HG03558 (cell line): ENCODE data around the gene EBI3.
"Not testable (repeated sequence)": the region's sequence is repeated elsewhere in the genome, so short reads cannot be mapped to it uniquely, and the experiment has no call there.

ENCODE experiments used
- ATAC-seq: cut with Tn5 transposase; IDR thresholded peaks from one replicate; pipeline ENCODE4 v1.9.1; 2021; ENCODE audit warnings: moderate number of reproducible peaks; ENCODE audit not compliant: unreplicated experiment; ENCODE audit errors: extremely low read depth

Gene EBI3

GRCh38 chr19:4229179-4229931 is at the start of gene EBI3:
TSS of gene EBI3 (plus strand) at chr19:4229523. CDS start at chr19:4229551, 28 bp downstream.
- ATAC-seq = no peak

DNA sequence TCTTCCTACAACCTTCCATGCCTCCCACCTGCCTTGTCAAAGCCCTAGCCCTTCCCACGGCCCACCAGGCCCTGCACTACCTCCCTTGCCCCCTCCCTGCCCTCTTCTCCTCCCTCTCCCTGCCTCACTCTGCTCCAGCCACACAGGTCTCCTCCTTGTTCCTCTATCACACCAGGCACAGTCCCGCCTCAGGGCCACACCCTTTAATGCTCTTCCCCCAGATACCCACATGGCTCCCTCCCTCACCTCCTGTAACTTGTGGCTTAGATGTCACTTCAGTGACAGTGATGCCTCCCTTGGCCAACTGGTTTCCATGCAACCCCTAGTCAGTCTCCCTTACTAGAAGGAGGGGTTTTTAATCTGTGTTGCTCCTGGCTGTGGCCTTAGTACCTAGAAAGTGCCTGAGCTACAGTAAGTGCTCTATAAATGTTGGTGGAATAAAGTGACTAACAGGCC is 48.2 kb upstream of the EBI3 start:
- no peak for ATAC-seq

DNA sequence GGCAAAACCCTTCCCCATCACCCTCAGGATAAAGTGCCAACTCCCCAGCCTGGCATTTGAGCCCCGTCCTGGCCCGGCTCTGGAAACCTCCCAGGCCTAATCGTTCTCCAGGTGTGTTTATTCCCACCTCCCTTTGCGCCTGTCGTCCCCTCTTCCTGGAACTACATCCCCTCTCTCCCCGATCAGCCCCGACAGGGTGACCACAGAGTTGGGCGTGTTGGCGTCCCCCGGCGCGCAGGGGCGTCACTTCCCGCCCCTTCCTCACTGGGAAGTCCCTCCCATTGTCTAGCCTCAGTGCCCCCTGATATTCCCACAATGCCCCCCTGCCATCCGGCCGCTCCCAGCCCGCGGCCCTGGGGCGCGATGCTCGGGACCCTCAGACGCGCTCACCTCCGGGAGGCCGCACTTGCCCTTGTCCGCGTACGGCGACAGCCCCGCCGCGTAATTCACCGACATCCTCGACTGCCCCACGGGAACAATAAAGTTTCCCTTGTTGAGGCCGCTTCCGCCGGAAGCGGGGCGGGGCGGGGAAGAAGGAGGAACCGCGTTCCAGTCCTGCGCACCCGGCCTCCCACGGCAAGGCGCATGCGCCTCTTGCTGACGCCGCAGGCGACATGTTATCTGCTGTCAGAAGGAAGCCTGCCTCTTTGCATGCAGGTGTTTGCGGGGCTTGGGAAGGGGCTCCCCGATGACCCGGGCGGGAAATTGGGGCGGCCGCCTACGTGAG is 47.1 kb upstream of the EBI3 start, which contains the start of the genes ANKRD24 and SIRT6:
ANKRD24 (plus strand) TSS at position 606 of the 727 bp plus-strand sequence. CDS start 3,737 bp downstream, outside the sequence.
SIRT6 (minus strand) TSS at position 480 of the 727 bp plus-strand sequence; CDS start at position 456, 24 bp downstream.
- no peak for ATAC-seq

DNA sequence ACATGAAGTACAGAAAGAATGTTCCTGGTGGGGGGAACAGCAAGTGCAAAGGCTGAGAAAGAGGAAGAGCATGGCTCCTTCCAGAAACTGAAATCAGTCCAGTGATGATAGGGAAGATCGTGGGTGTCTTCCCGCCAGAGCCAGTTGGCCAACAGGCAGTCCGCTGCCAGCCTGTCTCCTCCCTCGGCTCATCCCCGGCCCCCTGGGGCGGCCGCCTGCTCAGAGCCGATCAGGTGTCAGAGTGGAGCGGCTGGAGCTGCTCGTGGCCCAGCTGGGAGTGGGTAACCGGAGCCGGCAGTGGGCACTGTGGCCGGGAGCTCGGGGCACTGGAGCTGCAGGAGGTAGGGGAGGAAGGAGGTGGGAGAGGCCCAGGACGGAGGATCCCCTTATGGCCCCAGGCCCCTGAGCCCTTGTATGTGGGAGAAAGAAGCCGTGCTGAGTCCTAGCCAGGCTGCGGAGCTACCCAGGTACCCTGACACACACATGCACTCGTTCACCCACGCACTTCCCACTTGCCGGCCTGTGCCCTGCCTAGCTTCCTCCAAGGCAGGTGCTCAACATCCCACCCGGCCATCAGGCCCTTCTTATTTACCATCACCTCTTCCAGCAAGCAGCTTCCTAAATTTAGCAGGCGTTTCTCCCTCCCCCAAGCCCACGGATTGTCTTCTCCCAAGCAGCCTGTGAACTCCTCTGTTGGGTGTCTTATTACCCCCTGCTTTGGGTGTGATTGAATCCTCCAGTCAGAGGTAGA is 45.2 kb upstream of the EBI3 start:
- ATAC-seq = no peak

DNA sequence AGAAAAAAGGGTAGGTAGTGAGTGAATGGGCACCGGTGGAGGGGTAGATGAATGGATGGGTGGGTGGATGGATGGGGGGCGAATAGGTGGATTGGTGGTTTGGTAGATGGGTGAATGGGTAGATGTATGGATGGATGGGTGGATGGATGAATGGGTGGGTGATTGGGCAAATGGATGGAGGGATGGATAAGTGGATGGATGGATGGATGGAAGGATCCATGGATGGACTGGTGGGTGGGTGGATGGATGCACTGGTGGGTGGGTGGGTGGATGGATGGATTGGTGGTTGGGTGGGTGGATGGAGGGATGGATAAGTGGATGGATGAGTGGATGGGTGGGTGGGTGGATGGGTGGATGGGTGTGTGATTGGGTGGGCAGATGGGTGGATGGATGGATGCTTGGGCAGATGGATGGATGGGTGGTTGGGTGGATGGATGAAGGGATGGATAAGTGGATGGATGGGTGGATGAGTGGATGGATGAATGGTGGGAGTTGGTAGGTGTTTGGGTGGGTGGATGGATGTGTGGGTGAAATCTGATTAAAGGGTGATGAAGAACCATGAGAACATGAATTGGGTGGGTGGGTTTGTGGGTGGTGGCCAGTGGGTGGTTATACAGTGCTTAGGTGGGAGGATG is 44.5 kb upstream of the EBI3 start:
- ATAC-seq = no peak

DNA sequence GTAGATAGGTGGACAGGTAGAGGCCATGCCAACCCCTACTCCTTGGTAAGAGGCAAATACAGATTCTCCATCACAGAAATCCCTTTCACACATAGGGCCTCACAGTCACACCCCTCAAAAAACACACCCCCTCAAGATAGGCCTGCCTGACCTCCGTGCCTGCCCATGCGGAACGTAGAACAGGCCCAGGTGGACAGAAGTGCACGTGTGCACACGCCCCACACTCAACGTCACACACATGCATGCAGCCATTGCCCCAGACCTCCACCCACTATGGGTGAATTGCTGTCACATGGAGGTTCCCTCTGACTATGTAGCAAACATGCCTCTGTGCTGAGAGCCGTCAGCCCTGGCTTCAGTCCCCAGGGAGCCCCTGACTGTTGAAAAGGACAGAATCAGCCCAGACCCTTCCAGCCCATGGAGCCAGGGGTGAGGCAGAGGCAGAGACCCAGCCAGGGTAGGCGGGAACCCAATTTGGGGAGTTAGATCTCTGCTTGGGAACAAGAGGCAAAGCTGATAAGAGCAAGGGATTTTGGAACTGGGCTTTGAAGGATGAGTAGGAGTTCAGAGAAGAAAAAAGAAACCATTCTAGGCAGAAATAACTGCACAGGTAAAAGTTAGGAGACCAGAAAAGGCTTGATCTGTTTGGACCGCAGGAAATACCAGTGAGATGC is 43.8 kb upstream of the EBI3 start:
- ATAC-seq = no peak

GRCh38 chr19:4186087-4186993 is 43.0 kb upstream of the EBI3 start:
- ATAC-seq = no peak

DNA sequence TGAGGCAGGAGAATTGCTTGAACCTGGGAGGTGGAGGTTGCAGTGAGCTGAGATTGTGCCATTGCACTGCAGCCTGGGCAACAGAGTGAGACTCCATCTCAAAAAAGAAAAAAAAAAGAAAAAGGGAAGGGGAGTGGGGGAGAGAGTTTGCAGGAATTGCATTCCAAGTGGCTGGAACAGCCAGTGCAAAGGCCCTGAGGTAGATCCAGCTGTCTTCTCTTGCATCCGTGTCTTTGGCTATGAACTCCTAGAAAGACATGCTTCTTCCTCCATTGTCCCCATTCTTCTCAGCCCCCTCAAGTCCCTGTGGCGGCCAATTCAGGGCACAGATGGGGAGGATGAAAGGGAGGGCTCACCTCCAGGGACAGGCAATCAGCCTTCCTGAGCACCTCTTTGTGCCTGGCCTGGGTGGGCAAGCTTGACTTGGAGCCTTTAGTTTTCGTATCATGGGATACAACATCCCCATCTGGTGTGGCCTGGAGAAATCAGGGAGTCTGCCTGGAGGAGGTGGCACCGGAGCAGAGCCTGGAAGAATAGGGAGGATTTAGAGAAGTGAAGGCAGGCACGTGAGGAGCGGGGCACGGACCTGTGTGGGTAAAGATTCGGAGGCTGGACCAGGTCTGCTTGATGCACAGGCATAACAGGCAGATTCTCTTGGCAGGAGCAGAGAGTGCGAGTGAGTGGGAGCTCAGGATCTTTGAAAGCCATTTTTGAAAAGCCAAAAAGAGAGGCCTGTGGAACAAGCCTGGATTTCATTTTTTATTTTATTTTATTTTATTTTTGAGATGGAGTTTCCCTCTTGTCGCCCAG is 41.8 kb upstream of the EBI3 start:
- ATAC-seq = no peak

GRCh38 chr19:4189641-4190040 is 39.7 kb upstream of the EBI3 start:
- ATAC-seq = no peak

DNA sequence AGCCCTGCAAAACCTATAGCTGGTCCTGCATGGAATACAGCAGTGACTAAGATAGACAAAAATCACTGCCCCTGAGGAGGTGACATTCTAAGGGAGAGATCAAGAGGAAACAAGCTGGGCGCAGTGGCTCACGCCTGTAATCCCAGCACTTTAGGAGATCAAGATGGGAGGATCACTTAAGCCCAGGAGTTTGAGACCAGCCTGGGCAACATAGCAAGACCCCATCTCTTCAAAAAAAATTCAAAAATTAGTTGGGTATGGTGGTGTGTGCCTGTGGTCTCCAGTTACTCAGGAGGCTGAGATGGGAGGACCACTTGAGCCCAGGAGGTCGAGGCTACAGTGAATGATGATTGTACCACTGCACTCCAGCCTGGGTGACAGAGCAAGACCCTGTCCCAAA is 36.8 kb upstream of the EBI3 start:
- ATAC-seq = not testable (repeated sequence)

DNA sequence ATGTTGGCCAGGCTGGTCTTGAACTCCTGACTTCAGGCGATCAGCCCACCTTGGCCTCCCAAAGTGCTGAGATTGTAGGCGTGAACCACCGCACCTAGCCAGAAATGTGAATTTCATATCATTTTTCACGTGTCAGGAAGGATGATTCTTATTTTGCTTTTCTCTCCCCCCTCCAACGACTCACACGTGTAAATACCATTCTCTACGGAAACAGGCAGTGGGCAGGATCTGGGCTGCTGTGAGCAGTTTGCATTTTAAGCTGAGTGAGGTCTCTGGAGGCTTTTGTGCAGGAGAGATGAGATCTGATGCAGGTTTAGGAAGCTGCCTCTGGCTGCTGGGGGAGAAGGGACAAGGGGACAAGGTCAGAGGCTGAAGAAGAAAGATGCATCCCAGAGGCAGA is 35.0 kb upstream of the EBI3 start:
- no peak for ATAC-seq

- ATAC-seq = no peak
Observed at GRCh38 chr19:4196009-4196408, 33.3 kb upstream of the EBI3 start.

GRCh38 chr19:4196587-4197148 is 32.7 kb upstream of the EBI3 start:
- ATAC-seq = no peak

DNA sequence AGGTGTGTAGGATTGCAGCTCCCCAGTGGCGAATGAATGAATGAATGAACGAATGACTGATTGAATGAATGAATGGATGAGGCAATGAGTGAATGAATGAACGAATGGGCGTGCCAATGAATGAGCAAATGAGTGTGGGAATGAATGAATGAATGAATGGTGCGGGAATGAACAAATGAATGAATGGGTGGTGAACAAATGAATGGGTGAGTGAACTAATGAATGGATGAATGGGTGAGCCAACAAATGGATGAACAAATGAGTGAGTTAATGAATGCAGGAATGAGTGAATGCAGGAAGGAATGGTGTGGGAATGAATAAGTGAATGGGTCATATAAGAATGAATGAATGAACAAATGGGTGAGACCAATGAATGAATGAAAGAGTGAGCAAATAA is 32.1 kb upstream of the EBI3 start:
- ATAC-seq = no peak

DNA sequence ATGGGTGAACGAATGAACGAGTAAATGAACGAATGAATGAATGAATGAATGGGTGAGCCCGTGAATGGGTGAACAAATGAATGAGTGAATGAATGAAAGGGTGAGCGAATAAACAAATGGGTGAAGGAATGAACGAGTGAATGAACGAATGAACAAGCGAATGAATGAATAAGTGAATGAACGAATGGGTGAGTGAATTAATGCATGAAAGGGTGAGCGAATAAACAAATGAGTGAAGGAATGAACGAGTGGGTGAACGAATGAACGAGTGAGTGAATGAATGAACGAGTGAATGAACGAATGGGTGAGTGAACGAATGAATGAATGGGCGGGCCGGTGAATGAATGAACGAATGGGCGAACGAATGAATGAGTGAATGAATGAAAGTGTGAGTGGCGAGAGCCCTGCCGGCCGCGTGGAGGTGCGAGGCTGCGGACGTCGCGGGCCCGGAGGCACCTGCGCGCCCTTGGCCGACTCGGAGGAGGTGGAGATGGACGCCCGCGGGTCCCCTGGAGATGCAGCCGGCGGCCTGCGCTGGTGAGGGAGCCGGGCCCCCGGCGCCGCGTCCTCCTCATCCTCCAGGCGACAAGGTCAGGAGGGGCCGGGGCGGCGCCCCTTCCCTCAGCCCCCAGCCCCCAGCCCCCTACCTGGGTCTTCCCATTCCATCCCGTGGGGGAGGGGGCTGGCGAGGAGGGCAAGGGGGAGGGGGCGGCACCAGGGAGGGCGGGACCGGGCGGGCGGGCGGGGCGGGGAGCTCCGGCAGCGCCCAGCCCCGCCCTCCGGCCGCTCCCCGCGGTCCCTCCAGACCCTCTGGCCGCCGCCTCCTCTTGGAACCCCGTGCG is 31.5 kb upstream of the EBI3 start:
- ATAC-seq = no peak

- no peak for ATAC-seq
Observed at GRCh38 chr19:4198467-4199126, 30.7 kb upstream of the EBI3 start.
